Thoracic aorta (tissue), 2 donors: ENCODE results near the gene ABCA3. TPM values are rescaled to one million over a fixed set of nuclear protein-coding genes. Genes with fewer than 3 reads are reported as not detected.

Experiments used
- ATAC-seq: fragments of 150-250 bp; one replicate; pipeline ENCODE4 v1.8.0; 2017; ENCODE audit warnings: low read depth; ENCODE audit not compliant: insufficient number of reproducible peaks, low FRiP score
- DNase-seq: peaks from one replicate; pipeline ENCODE4 v3.0.0-alpha.2; 2020; ENCODE audit warnings: low spot score
- H3K27ac ChIP-seq, 2 donors: fragments of 200-600 bp; sonication (generic); 1 replicate in 1 of 2; 2 replicates in 1 of 2; pipeline ENCODE4 v1.5.1; 2016; ENCODE audit warnings: mild to moderate bottlenecking in 2 of 2, moderate library complexity in 2 of 2
- H3K27me3 ChIP-seq: fragments of 200-600 bp; sonication (generic); replicated peaks from 2 replicates; pipeline ENCODE4 v1.6.0; 2016; ENCODE audit warnings: mild to moderate bottlenecking; ENCODE audit not compliant: insufficient read depth
- H3K36me3 ChIP-seq: fragments of 200-600 bp; sonication (generic); one replicate; pipeline ENCODE4 v1.5.1; 2016
- H3K4me1 ChIP-seq, 2 donors: fragments of 200-600 bp; sonication (generic); 1 replicate in 1 of 2; 2 replicates in 1 of 2; pipeline versions ENCODE4 v1.5.1 to v1.6.0; 2016; ENCODE audit warnings: low read depth in 2 of 2, mild to moderate bottlenecking in 1 of 2; ENCODE audit not compliant: control insufficient read depth in 1 of 2
- H3K4me3 ChIP-seq: fragments of 200-600 bp; sonication (generic); 2 replicates; pipeline ENCODE4 v1.5.1; 2016; ENCODE audit warnings: mild to moderate bottlenecking
- H3K9me3 ChIP-seq: fragments of 200-600 bp; sonication (generic); 2 replicates; pipeline ENCODE4 v1.5.1; 2016
- total RNA-seq, 2 donors: library from RNA; depleted of rRNA; stranded (reverse); fragments of >200 nt; gene quantifications; one replicate each; pipeline versions ENCODE4 v1.1.0 to v1.2.3, GENCODE V29; 2016
- TF ChIP-seq, protein P1 (sequence below): fragments of 200-600 bp; sonication (generic); IDR thresholded peaks from one replicate; pipeline ENCODE4 v1.5.1; 2019; ENCODE audit warnings: antibody characterized with exemption

ABCA3 gene
- total RNA-seq, 2 donors from 2014 or later, result 16.4 to 25.2 TPM

DNA sequence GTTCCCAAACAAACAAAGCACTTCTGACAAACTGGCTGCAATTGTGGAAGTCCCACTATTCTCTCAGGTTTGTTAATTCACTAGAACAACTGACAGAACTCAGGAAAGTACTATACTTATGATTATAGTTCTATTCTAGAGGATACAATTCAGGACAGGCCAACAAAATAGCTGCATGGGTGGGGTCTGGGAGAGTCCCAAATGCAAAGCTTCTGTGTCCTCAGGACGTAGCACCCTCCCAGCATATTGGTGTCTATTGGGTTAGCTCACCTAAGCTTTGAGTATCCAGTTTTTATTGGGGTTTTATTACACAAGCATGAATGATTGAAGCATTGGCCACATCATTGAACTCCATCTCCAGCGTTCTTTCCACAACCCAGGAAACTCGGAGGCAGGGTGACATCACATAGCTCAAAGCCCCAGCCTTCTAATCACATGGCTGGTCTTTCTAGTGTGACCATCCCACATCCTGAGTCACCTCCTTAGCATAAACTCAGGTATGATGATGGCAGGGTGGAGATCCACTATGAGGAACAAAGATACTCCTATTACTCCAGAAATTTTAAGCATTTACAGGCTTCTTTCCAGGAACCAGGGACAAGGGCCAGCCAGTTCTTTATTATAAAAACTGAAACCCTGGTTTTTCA, 44.8 kb upstream of the ABCA3 start:
- H3K9me3 ChIP-seq, result peaks cover 9% of the 10 kb centered on the region
- no peaks in the 10 kb centered on the region for H3K27me3 ChIP-seq
- no peak overlapping the region for H3K27ac ChIP-seq
- DNase-seq (no peak), ATAC-seq (no peak)
- H3K4me1 ChIP-seq, result no peaks in the 10 kb centered on the region
- H3K4me3 ChIP-seq, result no peak overlapping the region
- TF ChIP-seq, protein P1, sequence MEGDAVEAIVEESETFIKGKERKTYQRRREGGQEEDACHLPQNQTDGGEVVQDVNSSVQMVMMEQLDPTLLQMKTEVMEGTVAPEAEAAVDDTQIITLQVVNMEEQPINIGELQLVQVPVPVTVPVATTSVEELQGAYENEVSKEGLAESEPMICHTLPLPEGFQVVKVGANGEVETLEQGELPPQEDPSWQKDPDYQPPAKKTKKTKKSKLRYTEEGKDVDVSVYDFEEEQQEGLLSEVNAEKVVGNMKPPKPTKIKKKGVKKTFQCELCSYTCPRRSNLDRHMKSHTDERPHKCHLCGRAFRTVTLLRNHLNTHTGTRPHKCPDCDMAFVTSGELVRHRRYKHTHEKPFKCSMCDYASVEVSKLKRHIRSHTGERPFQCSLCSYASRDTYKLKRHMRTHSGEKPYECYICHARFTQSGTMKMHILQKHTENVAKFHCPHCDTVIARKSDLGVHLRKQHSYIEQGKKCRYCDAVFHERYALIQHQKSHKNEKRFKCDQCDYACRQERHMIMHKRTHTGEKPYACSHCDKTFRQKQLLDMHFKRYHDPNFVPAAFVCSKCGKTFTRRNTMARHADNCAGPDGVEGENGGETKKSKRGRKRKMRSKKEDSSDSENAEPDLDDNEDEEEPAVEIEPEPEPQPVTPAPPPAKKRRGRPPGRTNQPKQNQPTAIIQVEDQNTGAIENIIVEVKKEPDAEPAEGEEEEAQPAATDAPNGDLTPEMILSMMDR, result no peak
- no peaks in the 10 kb centered on the region for H3K36me3 ChIP-seq

DNA sequence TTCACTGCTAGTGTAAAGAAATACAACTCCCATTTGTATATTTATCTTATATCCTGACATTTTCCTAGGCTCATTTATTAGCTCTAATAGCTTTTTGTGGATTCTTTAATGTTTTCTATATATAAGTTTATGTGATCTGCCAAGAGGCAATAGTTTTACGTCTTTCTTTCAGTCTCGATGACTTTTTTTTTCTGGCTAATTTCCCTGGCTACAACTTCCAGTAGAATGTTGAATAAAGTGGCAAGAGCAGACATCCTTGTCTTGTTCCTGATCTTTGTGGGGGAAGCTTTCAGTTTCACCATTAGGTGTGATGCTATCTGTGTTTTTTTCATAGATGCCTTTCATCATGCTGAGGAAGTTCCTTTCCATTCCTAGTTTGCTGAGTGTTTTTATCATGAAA, 43.9 kb upstream of the ABCA3 start:
- H3K27ac ChIP-seq, result no peak overlapping the region
- no peaks in the 10 kb centered on the region for H3K4me1 ChIP-seq
- TF ChIP-seq, protein P1, result no peak
- no peaks in the 10 kb centered on the region for H3K27me3 ChIP-seq
- DNase-seq, result no peak
- no peaks in the 10 kb centered on the region for H3K36me3 ChIP-seq
- ATAC-seq, result no peak
- peaks cover 8% of the 10 kb centered on the region for H3K9me3 ChIP-seq
- no peak overlapping the region for H3K4me3 ChIP-seq

DNA sequence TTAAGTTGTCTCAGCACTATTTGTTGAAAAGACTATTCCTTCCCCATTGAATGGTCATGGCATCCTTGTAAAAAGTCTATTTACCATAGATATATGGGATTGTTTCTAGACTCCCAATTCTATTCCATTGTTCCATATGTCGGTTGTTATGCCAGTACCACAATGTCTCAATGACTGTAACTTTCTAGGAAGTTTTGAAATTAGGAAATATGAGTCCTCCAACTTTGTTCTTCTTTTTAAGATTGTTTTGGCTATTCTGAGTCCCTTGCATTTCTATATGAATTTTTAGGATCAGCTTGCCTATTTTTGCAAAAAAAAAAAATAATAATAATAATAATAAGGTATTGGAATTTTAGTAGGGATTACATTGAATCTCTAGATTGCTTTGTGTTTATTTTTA, 43.0 kb upstream of the ABCA3 start:
- DNase-seq (no peak), ATAC-seq (no peak)
- no peaks in the 10 kb centered on the region for H3K36me3 ChIP-seq
- H3K9me3 ChIP-seq, result no peaks in the 10 kb centered on the region
- H3K27ac ChIP-seq, result no peak overlapping the region
- no peak overlapping the region for H3K4me3 ChIP-seq
- H3K4me1 ChIP-seq, result no peaks in the 10 kb centered on the region
- H3K27me3 ChIP-seq, result no peaks in the 10 kb centered on the region
- TF ChIP-seq, protein P1, result no peak

DNA sequence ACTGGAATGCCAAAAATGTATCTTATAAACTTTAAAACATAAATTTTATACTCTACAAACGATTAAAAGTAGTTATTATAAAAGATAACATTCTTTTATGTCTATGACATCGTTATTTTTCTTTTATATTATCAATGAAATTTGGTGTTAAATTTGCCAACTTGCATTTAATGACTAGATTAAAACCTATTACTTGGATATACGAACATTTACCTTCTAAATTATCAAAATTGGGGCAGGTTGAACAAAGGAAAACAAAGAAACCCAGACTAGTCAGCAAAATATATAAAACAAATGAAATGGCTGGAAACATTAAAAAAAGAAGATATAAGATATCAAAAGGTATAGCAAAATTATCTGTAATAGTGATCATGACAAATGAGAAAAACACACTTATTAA, 34.1 kb upstream of the ABCA3 start:
- H3K27ac ChIP-seq, result no peak overlapping the region
- TF ChIP-seq, protein P1, result no peak
- no peaks in the 10 kb centered on the region for H3K9me3 ChIP-seq

DNA sequence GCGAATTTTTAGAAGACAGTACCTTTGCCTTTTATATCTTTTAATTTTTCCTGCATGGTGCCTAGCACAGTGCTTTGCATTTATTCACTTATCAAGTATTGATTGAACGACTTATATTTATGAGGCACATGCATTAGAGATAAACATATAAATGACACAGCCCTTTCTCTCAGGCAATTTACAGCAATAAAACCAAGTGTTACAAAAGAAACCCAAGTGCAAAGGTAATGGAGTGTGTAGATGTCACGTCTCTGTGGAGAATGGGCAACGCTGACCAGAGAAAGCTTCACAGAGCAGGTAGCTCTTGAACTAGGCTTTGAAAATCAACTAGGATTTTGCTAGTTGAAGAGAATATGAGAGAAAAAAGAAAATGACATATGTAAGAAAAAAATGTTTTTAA, 32.6 kb upstream of the ABCA3 start:
- TF ChIP-seq, protein P1, result no peak
- Histone ChIP-seq H3K4me1 (peaks cover 0 to 7% of the 10 kb centered on the region in 2 donors), H3K36me3 (no peaks in the 10 kb centered on the region), H3K27ac (no peak overlapping the region), H3K27me3 (no peaks in the 10 kb centered on the region), H3K4me3 (no peak overlapping the region), H3K9me3 (no peaks in the 10 kb centered on the region)
- ATAC-seq (no peak), DNase-seq (no peak)

More for the DNA sequence above, 34.1 kb upstream of the ABCA3 start:
- Histone ChIP-seq H3K4me1 (peaks cover 0 to 7% of the 10 kb centered on the region in 2 donors), H3K4me3 (no peak overlapping the region), H3K27me3 (no peaks in the 10 kb centered on the region), H3K36me3 (no peaks in the 10 kb centered on the region)
- ATAC-seq (no peak), DNase-seq (no peak)
